ENCODE results near the gene SRP68.
A peak's percentile ranks its signal among the peaks of the same experiment; 100 is the strongest.
"Not testable (repeated sequence)": the region's sequence is repeated elsewhere in the genome, so short reads cannot be mapped to it uniquely, and the experiment has no call there.

The SRP68 gene

GRCh38 chr17:76076765-76077583, 4.7 kb upstream of the SRP68 start:
- no peak for DNase-seq (ENCODE audit: low spot score)

GRCh38 chr17:76076146-76076764, 3.9 kb upstream of the SRP68 start:
- no peak for DNase-seq (ENCODE audit: low spot score)

- no peak for DNase-seq (ENCODE audit: low spot score)
Observed at GRCh38 chr17:76075364-76076145, 3.2 kb upstream of the SRP68 start.

GRCh38 chr17:76074390-76075363, 2.4 kb upstream of the SRP68 start, which contains the start of gene GALR2:
TSS of gene GALR2 (plus strand) at chr17:76074781. CDS start at chr17:76074884, 103 bp downstream.
- DNase-seq (ENCODE audit: low spot score) = no peak

GRCh38 chr17:76071531-76072147, 678 bp downstream of the SRP68 start:
- DNase-seq (ENCODE audit: low spot score) = peak; percentile 20

GRCh38 chr17:76065775-76066174, 6.5 kb downstream of the SRP68 start:
- no peak for DNase-seq (ENCODE audit: low spot score)

GRCh38 chr17:76063875-76064546, 8.3 kb downstream of the SRP68 start:
- DNase-seq (ENCODE audit: low spot score) = no peak

- not testable (repeated sequence) for DNase-seq (ENCODE audit: low spot score)
Observed at GRCh38 chr17:76058264-76058663, 14.1 kb downstream of the SRP68 start.

GRCh38 chr17:76056882-76057281, 15.4 kb downstream of the SRP68 start:
- DNase-seq (ENCODE audit: low spot score) = peak; percentile 52

GRCh38 chr17:76054112-76054476, 18.2 kb downstream of the SRP68 start:
- DNase-seq (ENCODE audit: low spot score) = no peak

- DNase-seq (ENCODE audit: low spot score) = peak; percentile 68
Observed at GRCh38 chr17:76053246-76054111, 18.8 kb downstream of the SRP68 start.

- no peak for DNase-seq (ENCODE audit: low spot score)
Observed at GRCh38 chr17:76051561-76051960, 20.8 kb downstream of the SRP68 start.

- no peak for DNase-seq (ENCODE audit: low spot score)
Observed at GRCh38 chr17:76050538-76051467, 21.5 kb downstream of the SRP68 start.

- no peak for DNase-seq (ENCODE audit: low spot score)
Observed at GRCh38 chr17:76049836-76050537, 22.3 kb downstream of the SRP68 start.

GRCh38 chr17:76049239-76049638, 23.1 kb downstream of the SRP68 start:
- DNase-seq (ENCODE audit: low spot score) = no peak

- no peak for DNase-seq (ENCODE audit: low spot score)
Observed at GRCh38 chr17:76048711-76049110, 23.6 kb downstream of the SRP68 start.

GRCh38 chr17:76048025-76048605, 24.2 kb downstream of the SRP68 start:
- DNase-seq (ENCODE audit: low spot score) = no peak

All from hematopoietic multipotent progenitor cell treated with erythropoietin and hydrocortisone succinate and interleukin-3 and kit ligand, for 15 days (in vitro differentiated cells).